ENCODE measurements around the gene USP32.

- TF ChIP-seq CTCF (IDR thresholded peaks at IDR 0.05 in 2 of 3, conservative IDR thresholded peaks at IDR 0.05 in 1 of 3; ENCODE audit: control insufficient read depth in 2 of 3, extremely low read depth in 1 of 3, insufficient read depth in 1 of 3, low read depth in 3 of 3, low read length in 3 of 3) (no peak), SP1 (IDR thresholded peaks at IDR 0.05; ENCODE audit: low read depth, low read length) (no peak), RFX5 (IDR thresholded peaks at IDR 0.05; ENCODE audit: low read depth, low read length) (no peak), ATF2 (IDR thresholded peaks at IDR 0.05; ENCODE audit: low read length) (no peak), ETV6 (conservative IDR thresholded peaks at IDR 0.05 in 1 of 2, IDR thresholded peaks at IDR 0.05 in 1 of 2; ENCODE audit: borderline replicate concordance in 1 of 2, low read depth in 1 of 2) (no peak)
Measured at GRCh38 chr17:60247836-60248461, 144.0 kb downstream of the USP32 start.

All from GM12878 (cell line).